Thyroid gland (tissue), 4 donors: ENCODE results near the gene UCK1.

Source experiments
- CTCF ChIP-seq, 6 experiments: fragments of 200-600 bp in 3 of 6; fragments of 450-650 bp in 3 of 6; sonication (generic) in 3 of 6; IDR thresholded peaks; one replicate each; pipeline ENCODE4 v1.5.1; 2016 to 2019; ENCODE audit warnings: antibody characterized with exemption in 6 of 6, mild to moderate bottlenecking in 2 of 6, inconsistent platforms in 1 of 6, moderate library complexity in 1 of 6
- POLR2A ChIP-seq, 2 donors: fragments of 450-650 bp; IDR thresholded peaks; one replicate each; pipeline ENCODE4 v1.6.1; 2017; ENCODE audit warnings: antibody characterized with exemption in 2 of 2, mild to moderate bottlenecking in 2 of 2, moderate library complexity in 1 of 2

DNA sequence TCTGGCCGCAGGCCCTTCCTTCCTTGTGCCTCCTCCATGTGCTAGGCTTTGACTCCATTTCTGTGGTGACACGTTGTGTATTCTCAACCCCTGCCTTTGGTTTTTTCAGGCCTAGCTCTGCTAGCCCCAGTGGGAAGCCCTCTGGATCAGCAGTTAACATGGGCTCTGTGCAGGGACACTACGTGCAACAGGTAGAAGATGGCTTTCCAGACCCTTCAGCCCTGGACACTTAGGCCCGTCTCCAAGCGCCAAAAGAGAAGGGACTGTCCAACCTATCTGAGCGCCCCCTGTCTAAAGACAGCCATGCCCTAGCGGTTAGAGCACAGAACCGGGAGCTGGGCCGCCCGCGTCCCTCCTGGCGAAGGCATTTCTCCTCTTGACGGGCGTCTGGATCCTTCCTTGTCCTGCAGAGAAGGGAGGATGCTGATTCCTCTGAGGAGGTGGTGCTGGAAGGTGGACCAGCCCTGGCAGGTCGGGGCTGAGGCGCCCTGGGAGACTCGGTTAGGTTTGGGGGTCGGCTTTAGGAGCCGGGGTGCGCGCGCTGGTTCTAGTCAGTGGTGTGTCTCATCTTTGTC, 36.7 kb downstream of the UCK1 start:
- TF ChIP-seq POLR2A (IDR thresholded peaks at IDR 0.05) (no peak), CTCF (IDR thresholded peaks at IDR 0.05) (no peak)
